NCI-H526 (cell line): ENCODE data around the gene UNC5B.
"Not testable (repeated sequence)": the region's sequence is repeated elsewhere in the genome, so short reads cannot be mapped to it uniquely, and the experiment has no call there.

Experiments used
- DNase-seq, 2 experiments: peaks; one replicate each; lab custom pipeline; 2025; lab: John Stamatoyannopoulos, UW

The UNC5B gene

GRCh38 chr10:71268247-71268691 is 55.9 kb downstream of the UNC5B start:
- DNase-seq: peak in 1 of 2 experiments; percentile 47

DNA sequence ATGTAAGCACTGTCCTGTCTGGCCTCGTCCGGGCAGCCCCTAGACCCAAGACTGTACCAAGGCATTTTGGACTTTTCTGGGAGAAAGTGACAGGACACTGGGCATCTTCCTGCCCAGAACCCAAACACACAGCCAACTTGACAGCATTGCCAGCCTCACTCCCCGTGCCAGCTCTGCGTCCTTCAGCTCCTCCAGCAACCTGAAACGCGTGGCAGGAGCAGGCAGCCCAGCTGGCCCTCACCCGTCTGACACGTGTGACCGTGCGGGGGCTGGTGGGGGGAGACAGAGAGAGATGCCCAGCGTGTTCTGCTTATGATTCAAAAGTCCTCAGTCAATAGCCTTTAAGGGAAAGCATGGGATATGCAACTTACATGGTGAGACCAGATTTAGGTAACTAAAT is 56.4 kb downstream of the UNC5B start:
- DNase-seq: no peak

DNA sequence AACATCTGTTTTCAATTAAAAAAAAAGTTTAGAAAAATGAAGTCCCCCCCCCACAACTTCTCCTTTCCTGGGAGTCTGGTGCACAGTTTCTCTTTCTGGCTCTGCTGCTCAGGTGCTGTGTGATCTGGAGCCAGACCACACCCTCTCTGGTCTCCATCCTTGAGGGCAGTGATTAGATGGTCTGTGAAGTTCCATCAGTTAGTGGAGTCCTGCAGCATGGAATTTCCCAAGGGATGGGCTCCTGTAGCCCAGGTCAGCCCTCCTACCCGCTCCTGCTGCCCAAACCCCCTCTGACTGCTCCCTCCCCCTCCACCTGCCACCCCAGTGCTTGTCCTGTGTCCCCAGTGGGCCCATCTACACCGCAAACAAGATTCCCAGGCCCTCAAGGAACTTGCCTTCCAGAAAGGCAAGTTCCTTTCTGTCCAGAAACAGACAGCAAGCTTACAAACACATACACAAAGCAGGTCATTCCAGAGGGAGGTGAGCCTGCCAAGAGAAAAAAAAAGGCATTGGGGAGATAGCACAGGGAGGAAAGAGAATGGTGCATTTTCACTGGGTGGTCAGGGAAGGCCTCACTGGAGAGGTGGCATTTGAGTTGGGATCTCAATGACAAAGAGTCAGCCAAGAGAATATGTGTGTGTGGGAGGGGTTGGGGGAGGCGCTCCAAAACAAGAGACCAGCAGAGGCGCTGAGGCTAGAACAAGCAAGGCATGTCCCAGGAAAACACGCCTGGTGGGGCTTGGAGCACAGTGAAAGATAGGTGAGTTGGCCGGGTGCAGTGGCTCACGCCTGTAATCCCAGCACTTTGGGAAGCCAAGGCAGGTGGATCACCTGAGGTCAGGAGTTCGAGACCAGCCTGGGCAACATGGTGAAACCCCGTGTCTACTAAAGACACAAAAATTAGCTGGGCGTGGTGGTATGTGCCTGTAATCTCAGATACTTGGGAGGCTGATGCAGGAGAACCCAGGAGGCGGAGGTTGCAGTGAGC is 57.2 kb downstream of the UNC5B start:
- no peak for DNase-seq

- DNase-seq: peak; percentile 28 to 76
Measured at GRCh38 chr10:71270301-71271220, 58.2 kb downstream of the UNC5B start.

DNA sequence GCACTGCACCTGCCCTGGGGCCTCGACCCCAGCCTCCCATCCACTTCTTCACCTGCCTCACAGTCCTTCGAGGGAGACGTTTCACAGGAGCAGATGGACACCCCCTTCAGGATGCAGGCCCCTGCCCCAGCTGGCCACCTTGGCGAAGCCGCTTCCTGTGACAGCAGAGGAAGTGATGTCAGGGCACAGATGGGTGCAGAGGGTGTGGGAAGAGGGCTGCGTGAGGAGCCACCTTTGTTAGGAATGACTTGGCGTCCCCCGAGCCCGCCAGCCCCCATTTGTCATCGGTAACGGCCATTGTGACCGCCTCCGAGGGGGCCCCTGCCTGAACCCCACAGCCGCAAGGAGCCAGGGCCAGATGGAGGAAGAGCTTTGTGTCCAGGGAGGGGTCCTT is 59.3 kb downstream of the UNC5B start:
- no peak for DNase-seq

- no peak for DNase-seq
Measured at GRCh38 chr10:71272056-71272771, 59.8 kb downstream of the UNC5B start.

- not testable (repeated sequence) for DNase-seq
Measured at GRCh38 chr10:71272974-71273373, 60.6 kb downstream of the UNC5B start.

DNA sequence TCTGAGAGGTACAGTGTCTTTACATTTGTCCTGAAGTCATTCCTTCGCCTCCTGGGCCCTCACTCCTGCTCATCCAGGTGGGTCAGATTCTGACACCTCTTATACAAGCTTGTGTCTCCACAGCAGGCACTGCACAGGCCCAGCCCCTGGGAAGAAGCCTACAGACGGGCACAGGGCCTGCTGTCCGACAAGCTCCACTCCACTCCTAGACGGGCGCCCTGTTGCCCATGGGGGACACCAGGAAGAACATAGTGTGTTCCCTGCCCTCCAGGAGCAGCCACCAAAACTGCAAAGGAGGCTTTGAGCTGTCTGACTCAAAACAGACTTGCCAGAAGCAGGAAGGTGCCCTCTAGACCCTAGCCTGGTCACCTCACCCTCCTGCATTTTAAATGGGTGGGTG is 61.1 kb downstream of the UNC5B start:
- no peak for DNase-seq

DNA sequence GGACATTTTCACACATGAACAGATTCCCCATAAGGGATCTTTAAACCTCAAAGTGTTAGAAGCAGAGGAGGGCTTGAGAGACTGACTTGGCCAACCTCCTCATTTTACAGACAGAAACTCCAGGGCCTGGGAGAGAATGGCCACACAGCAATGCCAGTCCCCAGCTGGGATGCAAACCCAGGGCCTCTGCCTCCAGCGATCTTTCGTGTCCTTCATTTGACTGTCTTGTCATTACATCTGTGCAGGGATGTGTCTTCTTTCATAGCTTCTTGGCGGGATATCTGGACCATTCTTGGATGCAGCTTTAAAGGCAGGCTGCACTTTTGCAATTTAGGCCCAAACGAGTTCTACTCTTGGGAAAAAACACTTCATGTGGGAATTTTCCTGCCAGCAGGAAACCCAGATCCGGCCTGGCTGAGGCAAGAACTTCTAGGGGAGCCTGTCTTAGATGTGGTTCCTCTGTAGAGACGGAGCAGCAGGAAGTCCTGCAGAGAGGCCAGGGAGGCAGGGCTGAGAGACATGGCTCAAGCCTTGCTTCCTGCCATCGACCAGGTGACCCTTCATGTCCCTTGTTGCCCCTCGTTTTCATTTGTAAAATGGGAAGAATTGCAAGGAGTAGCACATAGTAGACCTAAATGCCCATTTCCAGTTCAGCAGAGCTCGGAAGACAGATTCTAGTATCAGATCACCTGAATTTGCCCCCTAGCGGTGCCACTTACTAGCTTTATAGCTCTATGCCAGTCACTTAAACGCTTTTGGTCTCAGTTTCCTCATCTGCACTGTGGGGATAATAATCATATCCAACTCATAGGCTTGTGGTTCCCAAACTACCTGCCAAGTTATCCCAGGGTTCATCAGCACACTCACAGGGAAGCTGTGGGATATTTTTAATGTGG is 62.8 kb downstream of the UNC5B start:
- DNase-seq: no peak

DNA sequence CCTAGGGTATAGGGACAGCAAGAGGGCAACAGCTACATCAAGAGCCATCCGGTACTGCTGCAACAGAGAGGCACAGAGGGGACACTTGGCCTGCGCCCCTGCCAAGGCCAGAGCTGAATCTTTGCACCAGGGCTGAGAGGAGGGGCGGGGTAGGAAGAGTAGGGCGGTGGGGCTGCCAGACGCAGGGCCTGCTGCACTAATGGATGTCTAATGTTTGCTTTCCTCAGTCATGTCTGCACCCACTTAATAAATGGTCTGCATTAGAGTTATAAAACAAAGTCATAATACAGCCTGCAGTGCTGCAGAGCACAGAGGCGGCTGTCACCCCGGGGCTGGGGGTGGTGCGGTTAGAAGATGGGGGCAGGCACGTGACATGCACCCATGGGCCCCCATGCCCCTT is 64.5 kb downstream of the UNC5B start:
- DNase-seq: no peak

- DNase-seq: no peak
Measured at GRCh38 chr10:71277914-71278665, 65.7 kb downstream of the UNC5B start.

DNA sequence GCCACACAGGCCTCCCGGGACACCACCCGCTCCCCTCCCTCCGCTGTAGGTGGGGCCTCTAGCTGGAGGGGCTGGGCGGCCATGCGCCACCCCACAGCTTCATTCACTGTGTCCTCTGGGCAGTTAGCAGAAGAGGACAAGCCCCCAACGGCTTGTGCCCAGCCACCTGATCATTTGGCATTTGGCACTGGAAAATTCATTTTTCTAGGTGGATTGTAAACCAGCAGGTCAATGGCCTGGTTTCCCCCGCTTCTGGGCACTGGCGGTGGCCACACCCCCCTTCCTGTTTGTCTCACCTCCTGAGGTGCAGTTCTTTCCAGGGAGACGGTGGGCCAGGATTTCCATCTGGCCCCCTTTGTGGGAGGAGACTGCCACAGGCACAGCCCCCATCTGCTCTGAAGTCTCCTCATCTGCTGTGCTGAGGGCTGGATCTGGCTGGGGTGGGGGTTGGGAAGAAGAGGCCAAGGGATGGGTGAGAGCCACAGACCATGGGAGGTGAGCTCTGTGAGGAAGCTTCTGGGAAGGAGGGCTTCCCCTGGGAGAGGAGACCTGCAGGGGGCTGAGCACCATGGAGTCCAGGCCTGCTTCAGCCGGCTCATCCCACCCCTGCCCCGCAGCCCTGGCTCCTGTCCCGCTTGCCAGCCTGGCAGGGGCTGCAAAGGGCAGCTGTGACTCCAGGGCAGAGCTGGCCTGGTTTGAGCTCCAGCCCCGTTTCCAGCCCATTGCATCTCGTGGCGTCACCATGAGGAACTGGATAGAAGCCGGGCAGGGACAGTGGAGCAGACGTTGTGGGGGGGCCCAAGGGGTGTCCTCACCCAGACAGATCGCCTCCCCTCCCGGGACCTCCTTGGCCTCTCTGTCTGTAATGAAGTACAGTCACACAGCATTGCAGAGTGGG is 66.6 kb downstream of the UNC5B start:
- DNase-seq: no peak

GRCh38 chr10:71279590-71280170 is 67.3 kb downstream of the UNC5B start:
- no peak for DNase-seq

DNA sequence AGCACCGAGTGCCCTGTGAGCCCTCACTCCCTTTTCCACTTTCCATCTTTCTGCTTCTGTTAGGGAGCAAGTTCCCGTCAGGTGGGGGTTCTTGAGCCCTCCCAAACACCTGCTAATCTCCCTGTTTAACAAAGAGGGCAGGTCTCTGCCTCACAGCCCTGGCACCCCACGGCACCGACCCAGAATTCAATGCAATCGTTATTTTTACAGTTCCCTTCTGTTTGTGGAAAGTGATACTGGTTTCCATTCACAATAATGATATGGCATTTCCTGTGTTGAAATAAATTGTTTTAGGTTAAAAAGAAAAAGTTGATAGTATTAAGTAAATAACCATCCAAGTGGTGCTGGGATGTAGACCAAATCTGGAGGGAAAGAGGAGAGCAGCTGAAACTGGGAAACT is 67.8 kb downstream of the UNC5B start:
- DNase-seq: no peak

- no peak for DNase-seq
Measured at GRCh38 chr10:71280825-71281224, 68.5 kb downstream of the UNC5B start.

GRCh38 chr10:71281646-71282322 is 69.4 kb downstream of the UNC5B start:
- DNase-seq: no peak

GRCh38 chr10:71282323-71282680 is 69.9 kb downstream of the UNC5B start:
- DNase-seq: no peak

DNA sequence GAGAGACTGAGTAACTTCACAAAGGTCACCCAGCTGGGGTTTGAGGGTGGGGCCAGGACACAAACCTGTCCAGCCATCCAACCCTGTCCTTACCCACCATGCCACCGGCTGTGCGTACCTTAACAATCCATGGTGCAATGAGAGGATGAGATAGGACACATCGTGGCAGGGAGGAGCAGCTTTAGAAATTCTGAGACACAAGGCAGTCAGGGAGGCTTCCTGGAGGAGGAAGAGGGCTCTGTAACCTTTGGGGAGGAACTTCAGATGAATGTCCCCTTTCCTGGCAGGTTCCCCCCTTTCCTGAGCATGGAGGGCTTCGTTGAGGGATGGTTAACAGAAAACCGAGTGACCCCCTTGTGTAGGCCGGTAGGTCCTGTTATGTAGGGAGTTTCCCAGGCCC is 71.0 kb downstream of the UNC5B start:
- no peak for DNase-seq
